Measurements from ENCODE around the gene AKT2. TPM values are rescaled to one million over a fixed set of nuclear protein-coding genes. Genes with fewer than 3 reads are reported as not detected.

The AKT2 gene
- total RNA-seq, 1 donor from 2014 or later, result 89.8 TPM

- no peak overlapping the region for H3K27ac Mint-ChIP-seq (ENCODE audit: unreplicated experiment)
- no peaks in the 10 kb centered on the region for H3K9me3 Mint-ChIP-seq (ENCODE audit: unreplicated experiment)
- H3K4me3 Mint-ChIP-seq (ENCODE audit: unreplicated experiment), result peak overlapping the region; percentile 34
- DNase-seq (ENCODE audit: low spot score), result no peak
- TF ChIP-seq CTCF (IDR thresholded peaks at IDR 0.05; ENCODE audit: unreplicated experiment), result no peak
- H3K27me3 Mint-ChIP-seq (ENCODE audit: unreplicated experiment), result peaks cover 6% of the 10 kb centered on the region
- no peaks in the 10 kb centered on the region for H3K4me1 Mint-ChIP-seq (ENCODE audit: unreplicated experiment)
- peaks cover 36% of the 10 kb centered on the region for H3K36me3 Mint-ChIP-seq (ENCODE audit: low read depth, unreplicated experiment)
Observed at GRCh38 chr19:40255619-40256166, 29.5 kb downstream of the AKT2 start.

DNA sequence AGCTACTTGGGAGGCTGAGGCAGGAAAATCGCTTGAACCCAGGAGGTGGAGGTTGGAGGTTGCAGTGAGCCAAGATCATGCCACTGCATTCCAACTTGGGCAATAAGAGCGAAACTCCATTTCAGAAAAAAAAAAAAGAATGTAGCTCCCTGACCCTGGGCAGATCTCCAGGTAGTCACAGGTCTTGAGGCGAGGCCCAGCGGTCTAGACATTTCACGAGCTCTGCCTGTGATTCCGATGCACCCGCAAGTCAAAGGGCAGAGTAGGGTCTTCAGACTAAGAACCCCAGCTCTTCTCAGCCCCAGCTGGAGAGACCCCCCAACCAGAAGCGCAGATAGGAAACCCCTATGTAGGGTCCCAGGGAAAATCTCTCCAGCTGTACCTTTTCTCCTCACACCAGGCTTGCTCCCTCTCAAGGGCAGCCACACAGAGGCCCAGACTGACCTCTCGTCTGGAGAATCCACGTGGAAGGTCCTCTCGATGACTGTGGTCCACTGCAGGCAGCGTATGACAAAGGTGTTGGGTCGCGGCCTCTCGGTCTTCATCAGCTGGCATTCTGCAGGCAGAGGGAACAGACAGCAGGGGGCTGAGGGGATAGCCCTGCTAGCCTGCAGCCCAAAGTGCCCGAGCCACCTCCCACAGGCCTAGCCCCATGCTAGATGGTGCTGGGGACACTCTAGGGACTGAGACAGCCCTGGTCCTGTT, 30.3 kb downstream of the AKT2 start:
- Mint-ChIP-seq H3K4me3 (ENCODE audit: unreplicated experiment) (no peak overlapping the region), H3K27me3 (ENCODE audit: unreplicated experiment) (peaks cover 6% of the 10 kb centered on the region), H3K9me3 (ENCODE audit: unreplicated experiment) (no peaks in the 10 kb centered on the region), H3K4me1 (ENCODE audit: unreplicated experiment) (no peaks in the 10 kb centered on the region), H3K36me3 (ENCODE audit: low read depth, unreplicated experiment) (peaks cover 37% of the 10 kb centered on the region), H3K27ac (ENCODE audit: unreplicated experiment) (no peak overlapping the region)
- no peak for DNase-seq (ENCODE audit: low spot score)
- TF ChIP-seq CTCF (IDR thresholded peaks at IDR 0.05; ENCODE audit: unreplicated experiment), result no peak

DNA sequence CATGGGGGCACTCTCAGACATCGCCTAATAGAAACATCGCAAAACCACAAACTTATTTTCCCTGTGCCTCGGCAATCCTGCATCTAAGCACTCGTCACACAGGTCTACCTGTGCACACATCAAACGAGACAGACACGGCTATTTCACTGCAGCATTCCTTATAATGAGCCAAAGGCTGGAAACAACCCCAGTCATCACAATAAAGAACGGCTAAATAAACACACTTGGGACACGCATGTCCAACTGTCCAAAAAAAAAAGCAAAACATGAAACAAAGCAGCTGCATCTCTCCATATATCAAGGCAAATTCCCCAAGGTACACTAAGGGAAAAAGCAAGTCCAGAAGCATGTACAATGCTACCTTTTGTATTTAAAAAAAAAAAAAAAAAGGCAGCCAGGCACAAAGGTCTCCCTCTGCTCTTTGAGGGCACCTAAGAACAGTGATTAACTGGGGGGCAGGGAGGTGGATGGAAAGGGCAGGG, 31.5 kb downstream of the AKT2 start:
- peaks cover 6% of the 10 kb centered on the region for H3K27me3 Mint-ChIP-seq (ENCODE audit: unreplicated experiment)
- H3K4me3 Mint-ChIP-seq (ENCODE audit: unreplicated experiment), result peak overlapping the region; percentile 65
- H3K9me3 Mint-ChIP-seq (ENCODE audit: unreplicated experiment), result no peaks in the 10 kb centered on the region
- H3K4me1 Mint-ChIP-seq (ENCODE audit: unreplicated experiment), result no peaks in the 10 kb centered on the region
- H3K27ac Mint-ChIP-seq (ENCODE audit: unreplicated experiment), result peak overlapping the region; percentile 31
- H3K36me3 Mint-ChIP-seq (ENCODE audit: low read depth, unreplicated experiment), result peaks cover 41% of the 10 kb centered on the region
- DNase-seq (ENCODE audit: low spot score), result no peak
- no peak for TF ChIP-seq CTCF (IDR thresholded peaks at IDR 0.05; ENCODE audit: unreplicated experiment)

DNA sequence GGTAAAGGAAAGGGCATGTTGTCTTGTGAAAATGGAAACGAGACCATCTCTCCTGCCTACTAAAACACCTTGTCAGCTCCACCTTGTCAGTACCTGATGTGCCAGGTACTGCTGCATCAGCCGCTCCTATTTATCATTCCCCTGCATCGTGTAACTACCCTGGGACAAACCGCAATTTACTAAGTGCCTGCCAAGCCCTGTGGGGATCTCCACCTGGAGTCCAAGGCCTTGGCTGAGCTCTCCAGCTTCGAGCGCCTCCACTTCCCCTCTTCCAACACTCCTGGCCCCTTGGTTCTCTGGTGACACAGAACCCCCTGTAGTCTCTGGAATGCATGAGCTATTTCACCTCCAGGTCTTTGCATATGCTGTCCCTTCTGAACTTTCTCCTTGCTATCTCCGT, 32.8 kb downstream of the AKT2 start:
- Mint-ChIP-seq H3K4me1 (ENCODE audit: unreplicated experiment) (no peaks in the 10 kb centered on the region), H3K36me3 (ENCODE audit: low read depth, unreplicated experiment) (peaks cover 38% of the 10 kb centered on the region), H3K4me3 (ENCODE audit: unreplicated experiment) (no peak overlapping the region), H3K27ac (ENCODE audit: unreplicated experiment) (no peak overlapping the region), H3K27me3 (ENCODE audit: unreplicated experiment) (peaks cover 4% of the 10 kb centered on the region), H3K9me3 (ENCODE audit: unreplicated experiment) (no peaks in the 10 kb centered on the region)
- no peak for DNase-seq (ENCODE audit: low spot score)
- no peak for TF ChIP-seq CTCF (IDR thresholded peaks at IDR 0.05; ENCODE audit: unreplicated experiment)

- DNase-seq (ENCODE audit: low spot score), result no peak
- H3K36me3 Mint-ChIP-seq (ENCODE audit: low read depth, unreplicated experiment), result peaks cover 37% of the 10 kb centered on the region
- no peaks in the 10 kb centered on the region for H3K9me3 Mint-ChIP-seq (ENCODE audit: unreplicated experiment)
- TF ChIP-seq CTCF (IDR thresholded peaks at IDR 0.05; ENCODE audit: unreplicated experiment), result no peak
- H3K4me3 Mint-ChIP-seq (ENCODE audit: unreplicated experiment), result no peak overlapping the region
- no peak overlapping the region for H3K27ac Mint-ChIP-seq (ENCODE audit: unreplicated experiment)
- no peaks in the 10 kb centered on the region for H3K4me1 Mint-ChIP-seq (ENCODE audit: unreplicated experiment)
- peaks cover 4% of the 10 kb centered on the region for H3K27me3 Mint-ChIP-seq (ENCODE audit: unreplicated experiment)
Observed at GRCh38 chr19:40251991-40252390, 33.2 kb downstream of the AKT2 start.

Measured in endothelial cell (in vitro differentiated cells).